Head of caudate nucleus (tissue), 42 donors: Measurements from ENCODE around the gene CERS3.

ENCODE experiments used
- DNase-seq, 42 donors: peaks; one replicate each; pipeline versions ENCODE4 v3.0.0 to v3.0.0-alpha.2; 2020 to 2021; ENCODE audit warnings: mixed read lengths in 7 of 42
- intact Hi-C: fragments of 100-400 bp; cut with DNase I; formaldehyde crosslinking; loops from one replicate; pipeline ENCODE4 v1.15.0; 2022

CERS3 gene

DNA sequence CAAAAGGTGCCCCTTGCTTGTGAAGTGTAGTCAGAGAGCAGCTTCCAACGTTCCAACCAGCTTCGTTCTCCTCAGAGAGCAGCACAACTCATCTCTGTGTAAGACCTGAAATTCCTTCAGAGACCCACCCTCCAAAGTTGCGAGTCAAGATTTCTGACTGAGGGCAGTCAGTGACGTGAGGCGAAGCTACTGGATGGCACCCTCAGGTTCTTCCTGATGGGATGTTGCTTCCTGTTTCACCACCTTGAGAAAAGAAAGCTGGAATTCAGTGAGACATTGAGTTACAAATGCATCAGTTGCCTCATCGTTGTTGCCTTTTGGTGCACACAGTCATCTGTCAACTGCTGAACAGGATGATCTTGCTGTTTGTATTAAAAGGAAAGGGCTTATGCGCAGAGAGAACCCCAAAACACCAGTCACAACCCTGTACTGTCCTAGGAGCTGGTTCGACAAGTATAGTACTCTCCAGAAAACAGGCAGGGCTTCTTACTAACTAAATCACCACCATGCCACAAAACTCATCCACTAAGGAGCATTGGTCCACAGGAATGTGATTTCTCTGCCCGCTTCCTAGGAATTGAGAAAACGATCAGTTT is at the start of gene CERS3:
Gene CERS3, minus strand, starts transcription at position 118 of the 596 bp plus-strand sequence. CDS start 27,101 bp downstream, outside the sequence.
- intact Hi-C loops: no loop called here
- DNase-seq: no peak

DNA sequence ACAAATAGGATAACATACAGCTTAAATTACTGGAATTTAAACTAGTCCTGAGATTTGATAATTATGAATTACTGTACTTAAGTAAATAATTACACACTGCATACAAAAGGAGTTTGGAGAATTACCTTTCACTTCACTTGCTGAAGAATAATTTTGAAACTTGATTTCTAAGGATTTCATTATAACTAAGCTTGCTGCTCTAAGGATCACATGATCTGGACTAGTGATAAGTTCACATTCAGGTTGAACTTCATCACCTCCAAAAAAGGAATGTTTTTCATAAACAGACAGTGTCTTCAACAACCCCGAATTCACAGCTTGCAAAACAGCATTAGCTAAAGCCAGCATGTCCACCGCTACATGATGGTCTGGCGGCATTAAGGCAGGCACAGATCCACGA is 44.8 kb upstream of the CERS3 start:
- intact Hi-C loops: loop anchor here (5.0 kb wide), 1 partner anchor 226 kb away; no protein-coding TSS in a partner anchor
- no peak for DNase-seq

DNA sequence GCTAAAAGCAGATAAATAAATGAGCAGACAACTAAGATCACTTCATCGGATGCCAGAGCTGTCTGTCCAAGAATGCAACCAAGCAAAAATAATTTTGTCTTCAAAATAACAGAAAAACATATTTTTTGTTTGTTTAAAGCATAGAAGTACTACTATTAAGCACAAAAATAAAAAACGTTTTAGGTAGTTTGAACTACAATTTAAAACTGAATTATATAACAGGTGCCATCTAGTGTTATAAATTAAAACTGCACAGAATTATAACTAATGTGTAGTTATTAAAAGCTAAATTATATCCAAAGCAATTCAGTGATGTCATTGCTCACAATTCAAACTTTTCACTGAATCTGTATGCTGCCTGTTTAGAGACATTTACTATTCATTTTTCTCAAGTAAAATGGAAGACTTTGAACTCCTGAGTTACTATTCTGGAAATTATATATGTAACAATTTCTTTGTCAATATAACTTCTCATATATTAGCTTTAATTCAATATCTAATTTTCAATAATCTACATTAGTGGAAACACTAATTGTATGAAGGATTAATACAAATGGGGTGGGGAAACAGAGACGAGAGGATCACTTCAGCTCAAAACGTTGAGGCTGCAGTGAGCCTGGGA is 43.7 kb upstream of the CERS3 start:
- no peak for DNase-seq

DNA sequence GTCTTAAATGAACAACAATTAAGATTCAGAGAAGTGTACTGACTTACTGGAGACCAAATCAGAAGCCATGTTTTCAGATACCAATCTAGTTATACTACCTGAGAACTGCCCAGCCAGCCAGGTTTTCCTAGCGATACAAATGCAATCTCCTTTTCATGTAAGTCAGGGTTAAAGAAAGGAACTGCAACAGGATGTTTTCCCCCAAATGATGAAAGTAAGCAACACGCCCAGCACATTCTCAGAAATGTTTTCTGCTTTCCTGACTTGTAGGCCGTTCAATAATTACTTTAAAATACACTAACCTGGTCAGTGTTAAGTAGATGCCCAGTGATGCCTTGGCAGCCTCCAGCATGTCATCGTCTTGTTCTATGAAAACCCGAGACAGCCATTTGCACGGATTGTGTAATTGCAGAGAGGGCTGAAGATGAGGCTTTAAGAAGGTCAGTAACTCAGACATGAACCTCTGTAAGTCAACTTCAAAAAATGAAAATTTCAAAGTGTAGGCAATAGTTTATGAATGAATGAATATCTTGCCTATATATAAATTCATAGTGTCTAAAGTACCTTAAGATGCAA is 42.9 kb upstream of the CERS3 start:
- intact Hi-C loops: loop anchor here (5.0 kb wide), 1 partner anchor 224 kb away; no protein-coding TSS in a partner anchor
- DNase-seq: no peak

More for the DNA sequence above, 43.7 kb upstream of the CERS3 start:
- intact Hi-C loops: loop anchor here (5.0 kb wide), 1 partner anchor 225 kb away; no protein-coding TSS in a partner anchor

DNA sequence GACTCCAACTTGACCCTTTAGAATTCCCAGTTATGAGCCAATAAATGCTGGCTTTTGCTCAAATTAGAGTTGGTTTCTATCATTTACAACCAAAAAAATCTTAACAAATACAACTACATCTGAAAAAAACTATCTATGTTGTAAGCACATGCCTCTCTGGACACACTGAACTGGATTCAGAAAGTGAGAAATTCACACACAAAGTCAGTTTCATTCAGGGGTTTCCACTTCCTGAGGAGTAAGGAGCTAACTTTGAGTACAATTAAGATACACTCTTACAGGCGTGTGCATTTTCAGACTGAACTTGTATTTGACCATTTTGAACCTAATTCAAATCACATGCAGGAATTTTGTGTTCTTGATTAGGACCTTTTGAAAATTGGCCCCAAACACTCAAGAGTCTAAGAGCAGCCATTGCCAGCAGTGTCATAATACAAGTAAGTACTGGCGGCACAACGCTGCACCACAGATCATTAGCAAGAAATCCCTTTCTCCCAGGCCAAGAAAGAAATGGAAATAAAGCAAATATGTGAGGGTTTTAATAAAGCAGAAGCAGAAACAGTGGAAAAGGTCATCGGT is 42.1 kb upstream of the CERS3 start:
- no peak for DNase-seq
- intact Hi-C loops: loop anchor here (5.0 kb wide), 1 partner anchor 224 kb away; no protein-coding TSS in a partner anchor

DNA sequence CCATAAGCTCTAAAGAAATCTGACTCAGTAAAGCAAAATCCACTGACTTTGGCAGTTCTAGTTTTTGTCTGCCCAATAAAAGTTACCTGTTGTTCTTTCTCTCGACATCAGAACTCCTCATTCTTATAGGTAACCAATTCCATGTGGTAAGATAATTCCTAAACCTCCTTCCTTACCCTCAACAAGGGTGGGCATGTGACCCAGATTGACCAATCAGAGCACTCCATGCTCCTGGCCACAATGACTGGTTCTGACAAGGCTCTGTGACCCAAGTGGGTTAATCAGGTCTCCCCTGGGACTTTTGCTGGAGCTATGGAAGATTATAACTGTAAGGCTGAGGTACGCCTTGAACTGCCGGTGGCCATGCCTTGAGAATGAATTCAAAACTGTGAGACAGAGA is 41.5 kb upstream of the CERS3 start:
- no peak for DNase-seq
- intact Hi-C loops: loop anchor here (5.0 kb wide), 1 partner anchor 223 kb away; no protein-coding TSS in a partner anchor

DNA sequence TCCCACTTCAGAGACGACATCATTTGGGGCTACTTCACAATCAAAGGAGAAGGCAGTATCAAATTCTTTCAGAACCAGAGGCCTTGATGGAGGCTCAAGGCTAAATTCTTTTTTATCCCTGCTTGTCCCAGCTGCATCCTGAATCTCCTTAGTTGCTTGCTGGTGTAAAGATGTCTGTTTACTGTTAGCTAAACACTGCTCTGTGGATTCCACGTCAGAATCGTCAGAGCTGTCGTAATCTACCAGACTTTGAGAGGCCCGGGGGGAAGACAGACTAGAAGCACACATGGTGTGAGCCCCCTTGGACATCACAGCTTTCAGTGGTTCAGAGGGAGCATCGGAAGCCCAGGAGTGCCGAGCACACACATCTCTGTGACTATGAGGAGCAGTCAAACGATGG is 40.6 kb upstream of the CERS3 start:
- DNase-seq: no peak
- intact Hi-C loops: no loop called here

DNA sequence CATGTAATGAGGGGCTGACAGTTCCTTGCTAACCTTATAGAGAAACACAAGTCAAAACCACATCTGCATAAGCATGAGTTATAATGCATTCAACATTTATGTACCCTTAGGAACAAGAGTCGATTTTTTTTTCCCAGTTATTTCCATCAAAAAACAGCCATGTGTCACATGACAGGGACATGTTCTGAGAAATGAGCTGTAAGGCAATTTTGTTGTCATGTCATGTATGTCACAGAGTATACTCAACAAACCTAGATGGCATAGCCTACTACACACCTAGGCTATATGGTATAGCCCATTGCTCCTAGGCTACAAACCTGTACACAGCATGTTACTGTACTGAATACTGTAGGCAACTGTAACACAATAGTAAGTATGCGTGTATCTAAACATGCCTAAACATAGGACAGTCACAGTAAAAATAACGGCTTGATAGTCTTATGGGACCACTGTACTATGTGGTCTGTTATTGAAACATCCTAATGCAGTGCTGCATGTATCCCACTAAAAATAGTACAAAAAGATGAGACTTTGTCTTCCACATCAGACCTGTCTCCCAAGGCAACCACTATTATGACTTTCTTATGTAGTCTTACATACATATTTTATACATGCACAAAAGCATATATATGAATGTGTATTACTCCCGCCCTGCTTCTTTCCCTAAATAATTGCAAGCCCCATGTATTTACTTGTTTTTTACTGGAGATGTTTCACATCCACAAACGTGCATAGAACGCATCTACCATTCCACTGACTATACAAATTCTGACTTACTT is 38.3 kb upstream of the CERS3 start:
- intact Hi-C loops: no loop called here
- DNase-seq: no peak

DNA sequence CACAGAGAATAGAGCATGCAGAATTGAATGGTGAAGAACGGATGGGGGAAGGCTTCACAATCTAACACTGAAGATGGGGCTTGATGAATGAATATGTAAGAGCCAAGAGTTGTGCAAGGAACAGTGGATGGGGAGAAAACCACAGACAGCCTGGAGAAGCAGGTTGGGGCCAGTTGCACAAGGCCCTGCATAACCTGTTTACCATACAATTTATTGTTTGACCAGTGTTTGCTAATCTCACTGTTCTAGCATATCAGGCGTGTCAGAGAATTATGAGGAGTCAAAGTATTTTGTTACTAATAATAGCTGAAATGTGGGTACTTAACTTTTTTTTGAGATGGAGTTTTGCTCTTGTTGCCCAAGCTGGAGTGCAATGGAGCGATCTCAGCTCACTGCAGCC is 36.8 kb upstream of the CERS3 start:
- intact Hi-C loops: no loop called here
- DNase-seq: no peak

DNA sequence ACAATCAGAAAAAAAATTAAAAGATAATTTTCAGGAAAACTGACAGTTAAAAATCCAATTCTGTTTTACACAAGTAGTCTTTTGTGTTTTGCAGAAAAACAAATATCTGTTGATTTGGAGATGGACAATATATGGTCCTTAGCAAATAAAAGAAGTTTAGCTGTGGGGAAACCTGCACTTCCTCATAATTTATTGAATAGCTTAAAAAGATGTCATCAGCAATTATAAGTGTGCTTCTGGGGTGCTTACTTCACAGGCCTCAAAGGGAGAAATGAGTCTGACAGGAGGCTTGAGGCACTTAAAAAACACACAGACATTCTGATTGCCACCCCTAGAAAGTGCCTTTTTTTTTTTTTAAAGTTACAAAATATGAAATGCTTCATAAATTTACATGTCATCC is 31.6 kb upstream of the CERS3 start:
- no peak for DNase-seq
- intact Hi-C loops: no loop called here

DNA sequence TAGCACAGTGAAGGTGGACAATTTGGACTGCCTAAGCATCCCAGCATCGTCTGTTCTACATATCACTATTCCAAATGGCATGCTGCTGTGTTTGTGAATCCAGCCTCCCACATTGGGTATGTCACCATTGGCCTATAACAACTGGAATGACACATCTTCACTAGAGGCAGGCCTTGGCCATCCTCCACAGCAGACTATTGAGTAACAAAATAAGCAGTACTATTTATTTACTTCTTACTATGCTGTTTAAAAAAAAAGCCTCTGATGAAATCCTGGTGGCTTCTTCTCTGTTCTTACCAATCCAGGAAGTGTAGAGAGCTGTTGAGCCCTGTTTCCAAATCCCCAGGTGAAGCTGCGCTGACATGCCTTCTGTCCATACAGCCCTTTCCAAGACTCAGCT is 30.6 kb upstream of the CERS3 start:
- no peak for DNase-seq
- intact Hi-C loops: no loop called here

DNA sequence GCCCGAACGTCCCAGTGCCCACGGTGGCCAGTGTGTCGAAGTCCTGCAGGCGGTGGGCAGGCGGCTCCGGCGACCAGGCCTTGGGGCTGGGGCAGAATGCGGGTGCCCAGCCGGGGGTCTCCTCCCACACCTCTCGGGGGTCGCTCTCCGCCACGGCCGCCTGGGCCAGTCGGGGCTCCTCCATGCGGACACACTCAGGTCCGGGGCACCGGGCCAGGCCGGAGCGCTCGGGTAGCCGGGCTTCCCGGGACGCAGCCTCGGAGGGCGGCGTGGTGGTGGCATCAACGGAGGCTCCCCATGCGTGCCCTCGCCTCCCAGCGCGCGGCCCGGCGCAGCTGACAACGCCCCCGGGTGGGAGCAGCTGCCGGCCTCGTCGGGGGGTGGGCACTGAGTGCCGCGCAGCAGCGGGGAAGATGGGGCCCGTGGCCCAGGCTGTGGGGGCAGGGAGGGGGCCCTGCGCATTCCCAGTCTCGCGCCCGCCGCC is 30.1 kb upstream of the CERS3 start:
- DNase-seq: no peak
- intact Hi-C loops: no loop called here

DNA sequence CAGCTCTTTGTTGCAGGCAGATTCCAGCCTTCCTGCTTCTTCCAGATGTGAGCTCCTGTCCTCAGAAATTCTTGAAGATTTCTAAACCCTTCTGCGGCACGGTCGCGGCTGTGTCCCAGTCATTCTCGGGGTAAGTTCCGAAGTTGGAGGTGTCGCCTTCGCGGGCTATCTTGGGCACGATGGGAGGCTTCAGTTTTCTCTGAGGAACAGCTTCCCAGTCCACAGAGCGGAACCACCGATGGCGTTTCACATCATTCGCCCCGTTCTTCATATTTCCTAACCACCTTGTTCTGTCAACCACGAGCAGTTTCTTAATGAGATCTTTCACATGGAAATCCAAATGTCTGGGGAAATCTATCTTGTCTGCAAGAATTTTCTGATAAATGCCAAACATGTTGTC is 24.7 kb upstream of the CERS3 start:
- intact Hi-C loops: no loop called here
- no peak for DNase-seq

DNA sequence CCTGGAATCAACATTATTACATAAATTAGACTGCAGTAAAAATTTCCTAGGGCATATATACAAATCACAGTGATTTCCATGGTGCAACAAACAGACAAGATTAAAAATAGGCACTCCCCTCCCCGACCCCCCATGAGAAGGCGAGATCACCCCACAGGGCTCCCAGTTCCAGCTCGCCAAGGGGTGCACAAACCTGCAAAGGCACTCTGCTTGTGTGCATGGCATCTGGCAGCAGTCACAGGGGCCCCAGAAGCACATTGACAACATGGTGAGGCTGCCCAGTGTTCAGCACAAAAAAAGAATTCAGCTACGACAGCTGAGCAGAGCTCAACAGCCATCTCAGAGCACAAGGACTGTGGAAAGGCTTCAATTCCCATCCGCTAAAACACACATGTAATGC is 19.2 kb upstream of the CERS3 start:
- intact Hi-C loops: no loop called here
- no peak for DNase-seq

DNA sequence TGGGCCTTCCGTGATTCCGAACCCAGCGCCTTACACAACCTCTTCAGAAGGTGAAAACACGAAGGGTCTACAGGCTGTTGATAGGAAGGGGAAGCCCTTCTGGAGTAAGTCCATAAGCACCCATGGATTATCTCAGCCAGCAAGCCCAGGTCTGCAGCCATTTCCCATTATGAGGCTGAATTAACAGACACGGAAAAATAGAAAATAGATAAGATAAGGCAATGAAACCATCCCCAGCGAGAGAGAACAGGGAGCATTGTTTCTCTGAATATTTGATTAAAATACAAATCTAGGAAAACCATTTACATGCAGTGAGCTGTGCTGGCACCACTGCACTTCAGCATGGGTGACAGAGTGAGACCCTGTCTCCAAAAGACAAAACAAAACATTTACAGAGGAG is 16.2 kb upstream of the CERS3 start:
- DNase-seq: no peak
- intact Hi-C loops: no loop called here

DNA sequence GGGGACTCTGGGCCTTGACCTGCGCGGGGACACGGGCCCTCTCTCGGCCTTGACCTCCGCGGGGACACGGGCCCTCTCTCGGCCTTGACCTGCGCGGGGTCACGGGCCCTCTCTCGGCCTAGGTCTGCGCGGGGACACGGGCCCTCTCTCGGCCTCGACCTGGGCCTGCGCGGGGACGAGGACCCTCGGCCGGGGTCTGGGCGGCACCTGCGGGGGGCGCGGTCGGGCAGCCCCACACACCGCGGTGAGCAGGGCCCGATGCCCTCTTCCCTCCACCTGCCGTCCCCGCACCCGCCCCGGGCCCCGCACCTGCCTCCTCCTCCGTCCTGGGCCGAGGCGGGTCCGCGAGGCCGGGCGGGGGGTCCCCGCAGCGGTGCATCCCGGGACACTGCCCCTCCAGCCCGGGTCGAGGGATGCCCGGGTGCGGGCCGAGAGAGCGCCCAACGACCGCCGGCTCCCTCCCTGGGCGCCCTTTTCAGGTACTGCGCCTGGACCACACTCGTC is 15.6 kb upstream of the CERS3 start:
- intact Hi-C loops: no loop called here
- DNase-seq: no peak

DNA sequence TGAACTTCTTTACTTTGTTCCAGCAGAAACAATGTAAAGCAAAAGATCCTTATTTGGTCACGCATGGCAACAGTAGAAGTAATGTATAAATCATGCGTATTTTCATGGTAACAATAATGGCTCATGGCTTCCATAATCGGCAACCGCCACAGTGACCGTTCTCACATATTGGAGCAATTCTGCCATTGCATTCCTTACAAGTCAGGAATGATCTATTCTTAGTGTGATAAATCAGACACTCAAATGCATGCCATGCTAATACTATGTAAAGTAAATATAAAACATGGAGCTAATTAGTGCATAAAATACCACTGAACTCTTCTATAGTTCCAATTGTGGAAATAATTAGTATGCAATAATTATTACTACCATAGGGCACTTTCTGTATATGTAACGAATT is 13.5 kb upstream of the CERS3 start:
- DNase-seq: no peak
- intact Hi-C loops: no loop called here

DNA sequence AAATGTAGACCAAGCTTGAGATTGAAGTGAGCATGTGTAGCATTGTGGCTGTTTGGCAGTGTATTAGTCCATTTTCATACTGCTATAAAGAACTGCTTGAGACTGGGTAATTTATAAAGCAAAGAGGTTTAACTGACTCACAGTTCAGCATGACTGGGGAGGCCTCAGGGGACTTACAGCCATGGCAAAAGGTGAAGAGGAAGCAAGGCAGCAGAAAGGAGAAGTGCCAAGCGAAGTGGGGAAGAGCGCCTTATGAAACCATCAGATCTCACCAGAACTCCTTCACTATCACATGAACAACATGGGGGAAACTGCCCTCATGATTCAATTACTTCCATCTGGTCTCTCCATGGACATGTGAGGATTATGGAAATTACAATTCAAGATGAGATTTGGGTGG is 8.6 kb upstream of the CERS3 start:
- intact Hi-C loops: no loop called here
- DNase-seq: peak in 2 of 42 donors; percentile 3 to 30

DNA sequence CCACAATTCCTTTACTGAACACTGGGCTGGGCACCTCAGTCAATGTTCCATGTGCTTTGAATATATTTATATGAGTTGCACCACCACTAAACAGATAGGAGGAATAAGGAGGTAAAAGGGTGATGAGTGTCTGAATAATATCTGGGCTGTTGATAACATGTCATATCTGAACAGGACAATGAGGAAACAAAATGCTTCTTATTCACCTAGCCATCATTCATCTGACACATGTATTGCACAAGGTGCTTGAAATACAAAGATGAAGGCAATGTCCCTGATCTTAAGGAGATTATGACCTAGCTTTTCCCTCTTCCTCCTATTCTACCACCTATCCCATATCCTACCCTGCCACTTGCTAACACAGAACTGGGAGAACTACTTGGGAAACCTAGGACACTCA is 8.0 kb upstream of the CERS3 start:
- intact Hi-C loops: no loop called here

More for the DNA sequence above, 8.0 kb upstream of the CERS3 start:
- no peak for DNase-seq
